IPS-18c (cell line): ENCODE data around the gene RETN.

Experiments
- H3K4me3 ChIP-seq: 2 replicates; pipeline ENCODE4 v1.7.0; 2013; ENCODE audit warnings: low read depth, mild to moderate bottlenecking, low read length, moderate library complexity; ENCODE audit not compliant: insufficient read depth
- H3K9me3 ChIP-seq: one replicate; pipeline ENCODE4 v1.6.1; 2013; ENCODE audit warnings: mild to moderate bottlenecking, low read length, moderate library complexity; ENCODE audit not compliant: control insufficient read depth, insufficient read depth

The RETN gene

GRCh38 chr19:7694499-7694898, 25.6 kb downstream of the RETN start:
- H3K4me3 ChIP-seq, result no peak overlapping the region

GRCh38 chr19:7697721-7698287, 29.0 kb downstream of the RETN start:
- H3K9me3 ChIP-seq, result no peaks in the 10 kb centered on the region
- H3K4me3 ChIP-seq, result no peak overlapping the region

More at GRCh38 chr19:7694499-7694898, 25.6 kb downstream of the RETN start:
- H3K9me3 ChIP-seq, result no peaks in the 10 kb centered on the region

GRCh38 chr19:7698583-7698982, 29.7 kb downstream of the RETN start:
- Histone ChIP-seq H3K9me3 (no peaks in the 10 kb centered on the region), H3K4me3 (0 out of 2 replicates have a peak overlapping the region, but pooled peaks have one; percentile 15)

- H3K4me3 ChIP-seq, result 0 out of 2 replicates have a peak overlapping the region, but pooled peaks have one; percentile 15
- H3K9me3 ChIP-seq, result no peaks in the 10 kb centered on the region
Observed at GRCh38 chr19:7699003-7699402, 30.2 kb downstream of the RETN start.

- Histone ChIP-seq H3K4me3 (no peak overlapping the region), H3K9me3 (no peaks in the 10 kb centered on the region)
Observed at GRCh38 chr19:7699417-7700401, 30.9 kb downstream of the RETN start.

- H3K9me3 ChIP-seq, result no peaks in the 10 kb centered on the region
- no peak overlapping the region for H3K4me3 ChIP-seq
Observed at GRCh38 chr19:7701049-7701653, 32.3 kb downstream of the RETN start.

- H3K9me3 ChIP-seq, result no peaks in the 10 kb centered on the region
- no peak within 1 kb of the TSS for H3K4me3 ChIP-seq
Observed at GRCh38 chr19:7701654-7702457, 33.0 kb downstream of the RETN start, which contains the start of gene FCER2. Gene FCER2 (minus strand): TSS chr19:7702131. CDS start chr19:7699760, 2,371 bp downstream.

- Histone ChIP-seq H3K9me3 (no peaks in the 10 kb centered on the region), H3K4me3 (no peak overlapping the region)
Observed at GRCh38 chr19:7703332-7703731, 34.5 kb downstream of the RETN start.

- Histone ChIP-seq H3K4me3 (no peak overlapping the region), H3K9me3 (no peaks in the 10 kb centered on the region)
Observed at GRCh38 chr19:7704280-7705060, 35.6 kb downstream of the RETN start.

- Histone ChIP-seq H3K9me3 (no peaks in the 10 kb centered on the region), H3K4me3 (no peak overlapping the region)
Observed at GRCh38 chr19:7705387-7706187, 36.7 kb downstream of the RETN start.

DNA sequence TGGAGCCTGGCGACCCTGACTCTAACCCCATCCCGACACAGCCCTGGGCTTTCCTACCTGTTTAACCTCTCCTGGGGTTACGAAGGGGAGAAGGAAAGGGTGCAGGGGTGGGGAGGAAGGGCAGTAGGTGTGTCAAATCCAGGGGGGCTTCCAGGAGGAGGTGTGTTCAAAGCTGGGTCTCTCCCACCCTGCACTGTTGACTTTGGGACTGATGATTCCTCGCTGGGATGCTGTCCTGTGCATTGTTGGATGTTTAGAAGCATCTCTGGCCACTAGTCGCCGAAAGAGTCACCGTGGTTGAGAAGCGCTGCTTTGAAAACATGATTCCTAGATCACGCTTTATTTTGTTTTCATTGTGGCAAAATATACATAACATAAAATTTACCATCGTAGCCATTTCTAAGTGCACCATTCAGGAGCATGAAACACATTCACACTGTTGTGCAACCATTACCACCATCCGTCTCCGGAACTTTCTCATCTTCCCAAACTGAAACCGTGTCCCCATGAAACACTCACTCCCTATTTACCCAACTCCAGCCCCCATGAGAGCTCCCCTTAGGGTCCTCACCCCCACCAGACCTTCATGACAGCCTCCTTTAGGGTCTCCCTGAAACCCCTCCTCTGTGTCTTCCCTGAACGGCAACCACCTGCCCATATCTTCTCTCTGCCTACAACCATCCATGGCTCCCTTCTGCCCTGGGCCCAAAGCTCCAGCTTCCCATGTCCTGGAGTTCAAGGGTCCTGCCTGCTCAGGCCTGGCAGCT, 37.5 kb downstream of the RETN start:
- no peaks in the 10 kb centered on the region for H3K9me3 ChIP-seq
- H3K4me3 ChIP-seq, result no peak overlapping the region

- no peaks in the 10 kb centered on the region for H3K9me3 ChIP-seq
- no peak overlapping the region for H3K4me3 ChIP-seq
Observed at GRCh38 chr19:7706955-7707456, 38.2 kb downstream of the RETN start.

DNA sequence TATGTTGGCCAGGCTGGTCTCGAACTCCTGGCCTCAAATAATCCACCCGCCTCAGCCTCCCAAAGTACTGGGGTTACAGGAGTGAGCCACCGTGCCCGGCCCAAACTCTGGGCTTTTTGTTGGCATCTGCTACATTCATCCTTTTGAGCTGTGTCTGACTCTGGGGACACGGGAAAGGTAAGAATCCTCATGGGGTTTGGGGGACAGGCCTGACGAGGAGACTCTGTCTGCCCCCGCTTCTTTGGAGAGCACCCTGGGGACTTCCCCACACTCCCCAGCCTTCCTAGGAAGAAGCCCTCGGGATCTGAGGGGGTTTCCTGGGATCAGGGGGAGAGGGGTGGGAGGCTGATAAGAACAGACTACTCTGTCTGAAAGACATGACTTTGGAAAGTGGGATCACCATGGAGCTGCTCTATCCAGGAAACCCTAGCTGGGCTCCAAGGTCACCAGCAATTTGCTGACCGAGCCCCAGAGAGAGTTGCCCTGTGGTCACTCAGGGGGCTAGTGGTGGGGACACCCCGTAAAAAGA, 41.1 kb downstream of the RETN start:
- Histone ChIP-seq H3K4me3 (no peak overlapping the region), H3K9me3 (no peaks in the 10 kb centered on the region)

GRCh38 chr19:7710616-7711015, 41.8 kb downstream of the RETN start:
- Histone ChIP-seq H3K9me3 (no peaks in the 10 kb centered on the region), H3K4me3 (no peak overlapping the region)

DNA sequence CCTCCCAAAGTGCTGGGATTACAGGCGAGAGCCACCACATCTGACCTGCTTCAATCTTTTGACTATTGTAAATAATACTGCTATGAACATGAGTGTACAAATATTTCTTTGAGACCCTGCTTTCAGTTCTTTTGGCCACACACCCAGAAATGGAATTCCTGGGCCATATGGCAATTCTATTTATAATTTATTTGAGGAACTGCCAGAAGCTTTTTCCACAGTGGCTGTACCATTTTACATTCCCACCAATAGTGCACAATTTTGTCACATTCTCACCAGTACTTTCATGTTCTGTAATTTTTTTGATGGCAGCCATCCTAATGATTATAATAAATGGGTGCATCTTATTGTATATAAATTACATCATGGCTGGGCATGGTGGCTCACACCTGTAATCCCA, 46.8 kb downstream of the RETN start:
- H3K9me3 ChIP-seq, result no peaks in the 10 kb centered on the region
- H3K4me3 ChIP-seq, result no peak overlapping the region
